ENCODE results near the gene NMUR1. TPM values are rescaled to one million over a fixed set of nuclear protein-coding genes. Genes with fewer than 3 reads are reported as not detected.

NMUR1 gene
- total RNA-seq, 2 experiments from 2014 or later, result 0.11 to 0.14 TPM

- H3K36me3 Mint-ChIP-seq (ENCODE audit: low read depth), result no peaks in the 10 kb centered on the region
- Histone ChIP-seq H3K36me3 (ENCODE audit: insufficient read depth, low read length) (no peaks in the 10 kb centered on the region), H3K4me3 (ENCODE audit: low read length) (no peak overlapping the region), H3K9me3 (ENCODE audit: control insufficient read depth in 1 of 2, insufficient read depth in 1 of 2, low read length in 2 of 2) (peaks cover 0 to 4% of the 10 kb centered on the region in 2 experiments), H3K4me1 (ENCODE audit: insufficient read depth, low read length) (peaks cover 25% of the 10 kb centered on the region), H3K27ac (ENCODE audit: low read depth in 1 of 2, low read length in 2 of 2) (no peak overlapping the region), H3K27me3 (ENCODE audit: control insufficient read depth in 1 of 2, insufficient read depth in 2 of 2, low read length in 2 of 2) (peaks cover 7% of the 10 kb centered on the region in 2 experiments)
- no peaks in the 10 kb centered on the region for H3K9me3 Mint-ChIP-seq
- no peak overlapping the region for H3K4me3 Mint-ChIP-seq
- peaks cover 5% of the 10 kb centered on the region for H3K4me1 Mint-ChIP-seq (ENCODE audit: low read depth)
- H3K27me3 Mint-ChIP-seq, result peaks cover 16% of the 10 kb centered on the region
- TF ChIP-seq CTCF (IDR thresholded peaks at IDR 0.05), result no peak
- ChIA-PET POLR2A (no interaction called here), CTCF (interaction anchor here (1.3 kb wide), 1 partner anchor 25 kb away, joined by 3 read pairs; no protein-coding TSS in a partner anchor)
- intact Hi-C loops (cut with DNase I, micrococcal nuclease), result no loop called here
- DNase-seq, result no peak
- no peak for ATAC-seq (ENCODE audit: poor library complexity)
- H3K27ac Mint-ChIP-seq, result no peak overlapping the region
These were observed 3.5 kb upstream of the NMUR1 start for GRCh38 chr2:231533777-231534125.

- ATAC-seq (ENCODE audit: poor library complexity), result no peak
- Histone ChIP-seq H3K27me3 (ENCODE audit: control insufficient read depth in 1 of 2, insufficient read depth in 2 of 2, low read length in 2 of 2) (peaks cover 7 to 10% of the 10 kb centered on the region in 2 experiments), H3K9me3 (ENCODE audit: control insufficient read depth in 1 of 2, insufficient read depth in 1 of 2, low read length in 2 of 2) (peaks cover 0 to 4% of the 10 kb centered on the region in 2 experiments), H3K4me3 (ENCODE audit: low read length) (no peak overlapping the region), H3K27ac (ENCODE audit: low read depth in 1 of 2, low read length in 2 of 2) (no peak overlapping the region), H3K4me1 (ENCODE audit: insufficient read depth, low read length) (peaks cover 26% of the 10 kb centered on the region), H3K36me3 (ENCODE audit: insufficient read depth, low read length) (no peaks in the 10 kb centered on the region)
- H3K36me3 Mint-ChIP-seq (ENCODE audit: low read depth), result no peaks in the 10 kb centered on the region
- H3K4me3 Mint-ChIP-seq, result no peak overlapping the region
- CTCF ChIA-PET, result interaction anchor here (1.3 kb wide), 1 partner anchor 25 kb away, joined by 3 read pairs; no protein-coding TSS in a partner anchor
- TF ChIP-seq CTCF (IDR thresholded peaks at IDR 0.05), result no peak
- peaks cover 5% of the 10 kb centered on the region for H3K4me1 Mint-ChIP-seq (ENCODE audit: low read depth)
- peaks cover 17% of the 10 kb centered on the region for H3K27me3 Mint-ChIP-seq
- H3K27ac Mint-ChIP-seq, result no peak overlapping the region
- POLR2A ChIA-PET, result interaction anchor here (0.9 kb wide), 1 partner anchor 19 kb away, joined by 3 read pairs; no protein-coding TSS in a partner anchor
- no peaks in the 10 kb centered on the region for H3K9me3 Mint-ChIP-seq
- intact Hi-C loops (cut with DNase I, micrococcal nuclease), result no loop called here
- DNase-seq, result no peak
These were observed 3.0 kb upstream of the NMUR1 start for GRCh38 chr2:231533086-231533776.

GRCh38 chr2:231532756-231533035 is 2.5 kb upstream of the NMUR1 start:
- DNase-seq (no peak), ATAC-seq (ENCODE audit: poor library complexity) (no peak)
- H3K4me1 ChIP-seq (ENCODE audit: insufficient read depth, low read length), result peaks cover 29% of the 10 kb centered on the region
- TF ChIP-seq CTCF (IDR thresholded peaks at IDR 0.05), result no peak
- intact Hi-C loops (cut with DNase I, micrococcal nuclease), result no loop called here
- H3K27ac ChIP-seq (ENCODE audit: low read depth in 1 of 2, low read length in 2 of 2), result no peak overlapping the region
- H3K27me3 ChIP-seq (ENCODE audit: control insufficient read depth in 1 of 2, insufficient read depth in 2 of 2, low read length in 2 of 2), result peaks cover 7 to 10% of the 10 kb centered on the region in 2 experiments
- peaks cover 23% of the 10 kb centered on the region for H3K27me3 Mint-ChIP-seq
- ChIA-PET POLR2A (interaction anchor here (0.9 kb wide), 1 partner anchor 19 kb away, joined by 3 read pairs; no protein-coding TSS in a partner anchor), CTCF (no interaction called here)
- H3K4me1 Mint-ChIP-seq (ENCODE audit: low read depth), result peaks cover 5% of the 10 kb centered on the region
- H3K36me3 ChIP-seq (ENCODE audit: insufficient read depth, low read length), result no peaks in the 10 kb centered on the region
- H3K36me3 Mint-ChIP-seq (ENCODE audit: low read depth), result no peaks in the 10 kb centered on the region
- H3K9me3 Mint-ChIP-seq, result no peaks in the 10 kb centered on the region
- no peak overlapping the region for H3K4me3 ChIP-seq (ENCODE audit: low read length)
- peaks cover 0 to 4% of the 10 kb centered on the region in 2 experiments for H3K9me3 ChIP-seq (ENCODE audit: control insufficient read depth in 1 of 2, insufficient read depth in 1 of 2, low read length in 2 of 2)
- no peak overlapping the region for H3K27ac Mint-ChIP-seq
- H3K4me3 Mint-ChIP-seq, result no peak overlapping the region
